ENCODE measurements around the gene EXOC3L4.

Gene EXOC3L4

GRCh38 chr14:103125098-103126070 lies 30.9 kb downstream of the EXOC3L4 start:
- no peak for TF ChIP-seq GATA2 (IDR thresholded peaks at IDR 0.05; ENCODE audit: low read depth, low read length)
- TF ChIP-seq GATA3 (IDR thresholded peaks at IDR 0.05; ENCODE audit: low read depth, low read length), result no peak

DNA sequence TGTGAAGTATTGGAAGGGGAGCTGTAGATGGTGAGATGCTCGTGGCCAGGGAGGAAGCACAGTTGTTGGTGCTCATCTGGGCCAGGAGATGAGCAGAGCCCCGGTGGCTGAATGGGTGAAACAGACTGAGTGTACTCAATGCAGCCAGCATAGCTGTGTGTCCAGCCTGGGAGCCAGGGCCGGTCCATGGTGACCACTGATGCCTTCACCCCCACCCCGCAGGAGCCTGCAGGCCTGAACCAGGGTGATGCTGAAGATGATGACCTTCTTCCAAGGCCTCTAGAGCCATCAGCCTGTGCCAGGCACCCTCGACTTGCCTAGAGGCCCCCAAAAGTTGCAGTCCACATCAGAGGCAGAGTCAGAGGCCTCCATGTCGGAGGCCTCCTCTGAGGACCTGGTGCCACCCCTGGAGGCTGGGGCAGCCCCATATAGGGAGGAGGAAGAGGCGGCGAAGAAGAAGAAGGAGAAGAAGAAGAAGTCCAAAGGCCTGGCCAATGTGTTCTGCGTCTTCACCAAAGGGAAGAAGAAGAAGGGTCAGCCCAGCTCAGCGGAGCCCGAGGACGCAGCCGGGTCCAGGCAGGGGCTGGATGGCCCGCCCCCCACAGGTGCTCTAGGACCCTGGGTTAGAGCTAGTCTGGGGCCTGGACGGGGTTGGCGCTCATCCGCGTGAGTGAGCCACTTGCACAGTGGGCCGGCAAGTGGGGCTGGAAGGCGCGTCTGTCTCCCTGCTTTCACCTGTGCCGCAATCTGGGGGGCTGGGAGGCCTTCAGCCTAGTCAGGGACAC lies 31.8 kb downstream of the EXOC3L4 start:
- TF ChIP-seq GATA2 (IDR thresholded peaks at IDR 0.05; ENCODE audit: low read depth, low read length), result no peak
- TF ChIP-seq GATA3 (IDR thresholded peaks at IDR 0.05; ENCODE audit: low read depth, low read length), result no peak

- TF ChIP-seq GATA3 (IDR thresholded peaks at IDR 0.05; ENCODE audit: low read depth, low read length) (no peak), GATA2 (IDR thresholded peaks at IDR 0.05; ENCODE audit: low read depth, low read length) (no peak)
Measured at GRCh38 chr14:103126873-103127304, 32.4 kb downstream of the EXOC3L4 start.

DNA sequence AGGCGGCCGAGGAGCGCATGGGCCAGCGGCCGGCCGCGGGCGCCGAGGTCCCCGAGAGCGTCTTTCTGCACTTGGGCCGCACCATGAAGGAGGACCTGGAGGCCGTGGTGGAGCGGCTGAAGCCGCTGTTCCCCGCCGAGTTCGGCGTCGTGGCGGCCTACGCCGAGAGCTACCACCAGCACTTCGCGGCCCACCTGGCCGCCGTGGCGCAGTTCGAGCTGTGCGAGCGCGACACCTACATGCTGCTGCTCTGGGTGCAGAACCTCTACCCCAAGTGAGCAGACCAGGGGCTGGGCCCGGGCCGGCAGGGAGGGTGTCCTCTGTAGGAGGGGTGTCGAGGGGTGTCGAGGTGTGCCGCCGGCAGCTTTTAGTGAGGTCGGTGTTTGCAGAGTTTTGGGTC lies 32.8 kb downstream of the EXOC3L4 start:
- no peak for TF ChIP-seq GATA3 (IDR thresholded peaks at IDR 0.05; ENCODE audit: low read depth, low read length)
- no peak for TF ChIP-seq GATA2 (IDR thresholded peaks at IDR 0.05; ENCODE audit: low read depth, low read length)

GRCh38 chr14:103127861-103128598 lies 33.5 kb downstream of the EXOC3L4 start:
- TF ChIP-seq GATA2 (IDR thresholded peaks at IDR 0.05; ENCODE audit: low read depth, low read length) (no peak), GATA3 (IDR thresholded peaks at IDR 0.05; ENCODE audit: low read depth, low read length) (no peak)

- TF ChIP-seq GATA3 (IDR thresholded peaks at IDR 0.05; ENCODE audit: low read depth, low read length) (no peak), GATA2 (IDR thresholded peaks at IDR 0.05; ENCODE audit: low read depth, low read length) (no peak)
Measured at GRCh38 chr14:103128631-103129300, 34.2 kb downstream of the EXOC3L4 start.

- TF ChIP-seq GATA3 (IDR thresholded peaks at IDR 0.05; ENCODE audit: low read depth, low read length) (no peak), GATA2 (IDR thresholded peaks at IDR 0.05; ENCODE audit: low read depth, low read length) (no peak)
Measured at GRCh38 chr14:103129301-103130016, 34.9 kb downstream of the EXOC3L4 start.

GRCh38 chr14:103130017-103130764 lies 35.7 kb downstream of the EXOC3L4 start:
- TF ChIP-seq GATA3 (IDR thresholded peaks at IDR 0.05; ENCODE audit: low read depth, low read length), result no peak
- TF ChIP-seq GATA2 (IDR thresholded peaks at IDR 0.05; ENCODE audit: low read depth, low read length), result no peak

- TF ChIP-seq GATA2 (IDR thresholded peaks at IDR 0.05; ENCODE audit: low read depth, low read length) (no peak), GATA3 (IDR thresholded peaks at IDR 0.05; ENCODE audit: low read depth, low read length) (no peak)
Measured at GRCh38 chr14:103130965-103131364, 36.4 kb downstream of the EXOC3L4 start.

DNA sequence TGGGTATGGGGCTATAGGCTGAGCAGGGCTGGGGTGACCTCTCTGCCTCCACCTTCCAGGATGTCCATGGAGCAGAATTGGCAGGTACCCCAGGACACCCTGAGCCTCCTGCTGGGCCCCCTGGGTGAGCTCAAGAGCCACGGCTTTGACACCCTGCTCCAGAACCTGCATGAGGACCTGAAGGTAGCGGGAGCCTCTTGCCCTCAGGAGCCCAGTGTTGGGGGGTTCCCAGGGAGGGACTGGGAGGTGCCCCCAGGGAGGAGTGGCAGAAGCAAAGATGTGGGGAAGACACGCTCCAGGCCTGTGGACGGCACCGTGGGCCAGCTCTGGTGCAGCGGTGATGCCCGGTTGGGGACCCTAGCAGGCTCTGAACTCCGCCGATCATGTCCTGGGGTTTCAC lies 37.1 kb downstream of the EXOC3L4 start:
- TF ChIP-seq GATA3 (IDR thresholded peaks at IDR 0.05; ENCODE audit: low read depth, low read length) (no peak), GATA2 (IDR thresholded peaks at IDR 0.05; ENCODE audit: low read depth, low read length) (no peak)

- TF ChIP-seq GATA2 (IDR thresholded peaks at IDR 0.05; ENCODE audit: low read depth, low read length) (no peak), GATA3 (IDR thresholded peaks at IDR 0.05; ENCODE audit: low read depth, low read length) (no peak)
Measured at GRCh38 chr14:103132381-103133209, 38.1 kb downstream of the EXOC3L4 start.

All from SH-SY5Y (cell line).